Thyroid gland (tissue), 4 donors: ENCODE results near the gene DNAJB14.

Source experiments
- CTCF ChIP-seq, 6 experiments: fragments of 200-600 bp in 3 of 6; fragments of 450-650 bp in 3 of 6; sonication (generic) in 3 of 6; IDR thresholded peaks; one replicate each; pipeline ENCODE4 v1.5.1; 2016 to 2019; ENCODE audit warnings: antibody characterized with exemption in 6 of 6, mild to moderate bottlenecking in 2 of 6, inconsistent platforms in 1 of 6, moderate library complexity in 1 of 6
- POLR2A ChIP-seq, 2 donors: fragments of 450-650 bp; IDR thresholded peaks; one replicate each; pipeline ENCODE4 v1.6.1; 2017; ENCODE audit warnings: antibody characterized with exemption in 2 of 2, mild to moderate bottlenecking in 2 of 2, moderate library complexity in 1 of 2

- no peak for TF ChIP-seq CTCF (IDR thresholded peaks at IDR 0.05)
- TF ChIP-seq POLR2A (IDR thresholded peaks at IDR 0.05) = no peak
Observed at GRCh38 chr4:99857307-99857706, 89.1 kb downstream of the DNAJB14 start.
